Measurements from ENCODE around the gene KIAA1217. TPM values are rescaled to one million over a fixed set of nuclear protein-coding genes. Genes with fewer than 3 reads are reported as not detected.

Gene KIAA1217
- polyA plus RNA-seq, 3 donors, result 86.2 to 112 (median 93.4) TPM

GRCh38 chr10:24569828-24570657 is 361.1 kb downstream of the KIAA1217 start:
- DNase-seq (ENCODE audit: extremely low read depth in 1 of 11, low read depth in 9 of 11, low spot score in 4 of 11), result no peak

- no peak for DNase-seq (ENCODE audit: extremely low read depth in 1 of 11, low read depth in 9 of 11, low spot score in 4 of 11)
These were observed 361.9 kb downstream of the KIAA1217 start for GRCh38 chr10:24570658-24571426.

GRCh38 chr10:24571870-24572450 is 363.0 kb downstream of the KIAA1217 start:
- DNase-seq (ENCODE audit: extremely low read depth in 1 of 11, low read depth in 9 of 11, low spot score in 4 of 11), result no peak

GRCh38 chr10:24574161-24574560 is 365.2 kb downstream of the KIAA1217 start:
- DNase-seq (ENCODE audit: extremely low read depth in 1 of 11, low read depth in 9 of 11, low spot score in 4 of 11), result no peak

- no peak for DNase-seq (ENCODE audit: extremely low read depth in 1 of 11, low read depth in 9 of 11, low spot score in 4 of 11)
These were observed 365.7 kb downstream of the KIAA1217 start for GRCh38 chr10:24574578-24575155.

GRCh38 chr10:24575481-24576002 is 366.6 kb downstream of the KIAA1217 start:
- no peak for DNase-seq (ENCODE audit: extremely low read depth in 1 of 11, low read depth in 9 of 11, low spot score in 4 of 11)

GRCh38 chr10:24579448-24579847 is 370.5 kb downstream of the KIAA1217 start:
- DNase-seq (ENCODE audit: extremely low read depth in 1 of 11, low read depth in 9 of 11, low spot score in 4 of 11), result no peak

- no peak for DNase-seq (ENCODE audit: extremely low read depth in 1 of 11, low read depth in 9 of 11, low spot score in 4 of 11)
These were observed 371.0 kb downstream of the KIAA1217 start for GRCh38 chr10:24579906-24580305.

GRCh38 chr10:24589265-24589664 is 380.3 kb downstream of the KIAA1217 start:
- DNase-seq (ENCODE audit: extremely low read depth in 1 of 11, low read depth in 9 of 11, low spot score in 4 of 11), result no peak

- DNase-seq (ENCODE audit: extremely low read depth in 1 of 11, low read depth in 9 of 11, low spot score in 4 of 11), result no peak
These were observed 381.9 kb downstream of the KIAA1217 start for GRCh38 chr10:24590697-24591457.

GRCh38 chr10:24596217-24596930 is 387.4 kb downstream of the KIAA1217 start:
- DNase-seq (ENCODE audit: extremely low read depth in 1 of 11, low read depth in 9 of 11, low spot score in 4 of 11), result no peak

- no peak for DNase-seq (ENCODE audit: extremely low read depth in 1 of 11, low read depth in 9 of 11, low spot score in 4 of 11)
These were observed 388.5 kb downstream of the KIAA1217 start for GRCh38 chr10:24597426-24597825.

Data from renal cortex interstitium (tissue), 11 donors.